ENCODE data around the gene EMC7.
"Not testable (repeated sequence)": the region's sequence is repeated elsewhere in the genome, so short reads cannot be mapped to it uniquely, and the experiment has no call there.

The EMC7 gene

GRCh38 chr15:34101366-34102174, at the start of gene EMC7, which contains the start of gene PGBD4:
Gene EMC7 (minus strand): TSS chr15:34101862. CDS start chr15:34101839, 23 bp downstream.
Gene PGBD4 (plus strand): TSS chr15:34102083. CDS start chr15:34102532, 449 bp downstream.
- peak; percentile 100 for DNase-seq

GRCh38 chr15:34147371-34148140, 45.9 kb upstream of the EMC7 start:
- no peak for DNase-seq

- DNase-seq = no peak
Observed at GRCh38 chr15:34133511-34133910, 31.8 kb upstream of the EMC7 start.

- DNase-seq = no peak
Observed at GRCh38 chr15:34132881-34133280, 31.2 kb upstream of the EMC7 start.

- DNase-seq = no peak
Observed at GRCh38 chr15:34128898-34129297, 27.2 kb upstream of the EMC7 start.

- DNase-seq = no peak
Observed at GRCh38 chr15:34126522-34126921, 24.9 kb upstream of the EMC7 start.

- DNase-seq = no peak
Observed at GRCh38 chr15:34125945-34126344, 24.3 kb upstream of the EMC7 start.

GRCh38 chr15:34124651-34125050, 23.0 kb upstream of the EMC7 start:
- DNase-seq = no peak

GRCh38 chr15:34122771-34123183, 21.1 kb upstream of the EMC7 start:
- peak; percentile 9 for DNase-seq

GRCh38 chr15:34121786-34122185, 20.1 kb upstream of the EMC7 start:
- DNase-seq = not testable (repeated sequence)

GRCh38 chr15:34120420-34120819, 18.8 kb upstream of the EMC7 start:
- not testable (repeated sequence) for DNase-seq

GRCh38 chr15:34119291-34119690, 17.6 kb upstream of the EMC7 start:
- peak; percentile 37 for DNase-seq

GRCh38 chr15:34116620-34117019, 15.0 kb upstream of the EMC7 start:
- DNase-seq = no peak

GRCh38 chr15:34114739-34115138, 13.1 kb upstream of the EMC7 start:
- no peak for DNase-seq

GRCh38 chr15:34114215-34114614, 12.6 kb upstream of the EMC7 start:
- DNase-seq = no peak

GRCh38 chr15:34111488-34111887, 9.8 kb upstream of the EMC7 start:
- DNase-seq = no peak

GRCh38 chr15:34109797-34110663, 8.4 kb upstream of the EMC7 start:
- peak; percentile 44 for DNase-seq

- DNase-seq = no peak
Observed at GRCh38 chr15:34107315-34107714, 5.7 kb upstream of the EMC7 start.

- DNase-seq = no peak
Observed at GRCh38 chr15:34106423-34106822, 4.8 kb upstream of the EMC7 start.

GRCh38 chr15:34102175-34102925, 688 bp upstream of the EMC7 start:
- no peak for DNase-seq

GRCh38 chr15:34099914-34100313, 1.7 kb downstream of the EMC7 start:
- no peak for DNase-seq

- no peak for DNase-seq
Observed at GRCh38 chr15:34085746-34086145, 15.9 kb downstream of the EMC7 start.
